Duodenal mucosa (tissue), 2 donors: ENCODE results near the gene BGLAP.
A peak's percentile ranks its signal among the peaks of the same experiment; 100 is the strongest.

Experiments used
- H3K27ac ChIP-seq: one replicate; pipeline ENCODE4 v1.7.0; 2013; ENCODE audit warnings: low read depth, low read length
- H3K27me3 ChIP-seq, 2 donors: one replicate each; pipeline ENCODE4 v1.7.0; 2013; ENCODE audit warnings: low read length in 2 of 2, control low read depth in 1 of 2; ENCODE audit not compliant: insufficient read depth in 2 of 2, control insufficient read depth in 1 of 2
- H3K36me3 ChIP-seq, 2 donors: one replicate each; pipeline ENCODE4 v1.7.0; 2013; ENCODE audit warnings: low read length in 2 of 2, control low read depth in 1 of 2; ENCODE audit not compliant: insufficient read depth in 2 of 2, control insufficient read depth in 1 of 2
- H3K4me1 ChIP-seq, 2 donors: one replicate each; pipeline ENCODE4 v1.7.0; 2013; ENCODE audit warnings: low read length in 2 of 2, control low read depth in 1 of 2; ENCODE audit not compliant: insufficient read depth in 2 of 2, control insufficient read depth in 1 of 2
- H3K4me3 ChIP-seq, 2 donors: one replicate each; pipeline ENCODE4 v1.7.0; 2013; ENCODE audit warnings: low read length in 2 of 2, low read depth in 1 of 2
- H3K9ac ChIP-seq, 2 donors: one replicate each; pipeline ENCODE4 v1.7.0; 2013; ENCODE audit warnings: low read length in 2 of 2, low read depth in 1 of 2
- H3K9me3 ChIP-seq, 2 donors: one replicate each; pipeline ENCODE4 v1.7.0; 2013; ENCODE audit warnings: low read length in 2 of 2, control low read depth in 1 of 2; ENCODE audit not compliant: control insufficient read depth in 1 of 2

The BGLAP gene

DNA sequence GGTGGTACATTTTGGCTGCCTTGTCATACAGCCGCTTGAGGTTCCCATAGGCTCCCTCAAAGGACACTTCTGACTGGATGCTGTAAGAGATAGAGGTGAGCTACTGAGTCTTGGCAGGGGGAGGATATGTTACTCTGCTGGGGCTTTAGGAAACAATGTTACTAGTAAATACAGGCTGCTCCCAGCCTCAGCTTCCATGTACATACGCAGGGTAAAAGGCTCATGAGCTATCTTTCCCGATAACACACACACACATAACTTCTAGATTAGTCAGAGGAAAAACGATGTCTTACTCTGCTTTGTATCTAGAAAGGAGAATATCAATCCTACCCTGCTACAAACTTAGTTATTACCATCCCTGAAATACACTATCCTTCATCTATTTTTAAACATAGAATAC, 26.4 kb downstream of the BGLAP start:
- Histone ChIP-seq H3K27me3 (no peaks in the 10 kb centered on the region), H3K4me1 (no peaks in the 10 kb centered on the region), H3K27ac (no peak overlapping the region), H3K36me3 (peaks cover 52 to 81% of the 10 kb centered on the region in 2 donors), H3K9ac (no peak overlapping the region), H3K4me3 (no peak overlapping the region), H3K9me3 (no peaks in the 10 kb centered on the region)

DNA sequence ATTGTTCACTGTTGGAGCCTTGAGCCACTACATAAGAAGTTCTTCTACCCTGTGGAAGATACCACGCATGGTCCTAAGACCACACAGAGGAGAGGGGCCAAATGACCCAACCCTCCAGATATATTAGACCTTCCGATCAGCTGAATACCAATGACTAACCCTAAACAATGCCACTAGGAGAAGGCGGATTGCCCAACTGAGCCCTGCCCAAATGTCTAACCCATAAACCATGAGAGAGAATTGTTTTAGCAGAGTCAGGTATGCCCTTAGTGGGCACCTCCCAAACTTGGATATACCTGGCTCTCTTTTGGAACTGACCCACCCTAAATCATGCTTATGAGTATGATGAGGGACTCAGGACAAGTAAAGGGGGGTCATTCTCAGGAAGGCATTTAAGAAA, 28.3 kb downstream of the BGLAP start:
- H3K36me3 ChIP-seq = peaks cover 64 to 87% of the 10 kb centered on the region in 2 donors
- H3K9ac ChIP-seq = no peak overlapping the region
- H3K4me1 ChIP-seq = no peaks in the 10 kb centered on the region
- H3K27ac ChIP-seq = no peak overlapping the region
- no peak overlapping the region for H3K4me3 ChIP-seq
- no peaks in the 10 kb centered on the region for H3K9me3 ChIP-seq
- H3K27me3 ChIP-seq = no peaks in the 10 kb centered on the region

DNA sequence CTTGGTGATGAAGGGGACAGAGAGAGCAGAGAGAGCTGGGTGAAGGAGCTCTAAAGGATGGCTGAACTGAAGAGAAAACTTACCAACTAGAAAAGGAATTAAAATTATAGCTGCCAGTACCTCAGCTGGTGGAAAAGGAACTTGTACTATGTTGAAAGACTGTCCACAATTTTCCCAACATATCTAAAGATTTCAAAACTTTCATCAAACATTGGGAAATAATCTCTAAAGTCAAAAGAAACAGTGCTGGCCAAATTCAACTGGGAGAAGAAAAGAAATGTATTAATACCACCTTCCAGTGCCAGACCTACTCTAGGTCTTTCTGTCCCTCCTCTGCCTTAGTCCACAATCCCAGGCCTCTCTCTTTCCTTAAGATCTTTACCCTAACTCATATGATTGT, 34.5 kb downstream of the BGLAP start:
- no peaks in the 10 kb centered on the region for H3K27me3 ChIP-seq
- no peak overlapping the region for H3K9ac ChIP-seq
- H3K9me3 ChIP-seq = no peaks in the 10 kb centered on the region
- H3K4me3 ChIP-seq = no peak overlapping the region
- H3K4me1 ChIP-seq = peaks cover 7 to 8% of the 10 kb centered on the region in 2 donors
- peaks cover 60 to 77% of the 10 kb centered on the region in 2 donors for H3K36me3 ChIP-seq
- H3K27ac ChIP-seq = no peak overlapping the region

DNA sequence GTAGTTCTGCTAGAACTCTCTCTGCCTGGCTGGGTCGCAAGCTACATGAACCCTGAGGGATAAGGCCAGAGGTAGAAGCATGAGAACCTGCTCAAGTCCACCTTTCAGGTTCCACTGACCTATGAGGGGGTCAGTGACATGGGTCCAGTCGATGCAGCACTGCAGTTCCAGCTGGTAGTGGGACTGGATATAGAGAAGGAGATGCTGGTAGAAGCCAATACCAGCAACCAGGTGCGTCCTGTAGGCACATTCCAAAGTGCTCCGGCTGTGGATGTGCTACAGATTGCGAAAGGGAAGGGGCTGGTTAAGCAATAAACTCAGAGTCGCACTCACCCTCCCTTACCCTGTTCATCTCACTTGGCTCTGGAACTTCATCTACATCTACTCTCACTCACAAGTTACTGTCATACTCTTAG, 35.0 kb downstream of the BGLAP start:
- peaks cover 57 to 73% of the 10 kb centered on the region in 2 donors for H3K36me3 ChIP-seq
- H3K9ac ChIP-seq = no peak overlapping the region
- peaks cover 10 to 13% of the 10 kb centered on the region in 2 donors for H3K4me1 ChIP-seq
- no peak overlapping the region for H3K4me3 ChIP-seq
- H3K9me3 ChIP-seq = no peaks in the 10 kb centered on the region
- H3K27me3 ChIP-seq = no peaks in the 10 kb centered on the region
- H3K27ac ChIP-seq = no peak overlapping the region

DNA sequence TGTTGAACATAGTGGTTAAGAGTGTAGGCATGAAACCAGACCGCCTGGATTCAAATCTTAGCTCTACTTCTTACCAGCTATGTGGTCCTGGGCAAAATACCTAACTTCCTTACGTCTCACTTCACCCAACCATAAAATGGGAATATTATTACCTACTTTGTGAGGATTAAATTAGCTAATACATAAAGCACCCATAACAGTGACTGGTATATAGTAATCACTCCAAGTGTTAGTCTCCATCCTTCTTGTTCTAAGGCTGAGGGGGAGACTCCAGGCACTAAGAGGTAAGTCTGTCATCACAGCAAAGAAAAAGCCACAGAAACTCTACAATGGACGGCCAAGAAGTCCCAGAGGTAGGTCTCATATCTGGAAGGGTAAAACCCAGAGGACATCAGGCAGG, 37.9 kb downstream of the BGLAP start:
- no peak overlapping the region for H3K4me3 ChIP-seq
- no peaks in the 10 kb centered on the region for H3K27me3 ChIP-seq
- H3K4me1 ChIP-seq = peaks cover 22 to 32% of the 10 kb centered on the region in 2 donors
- H3K9me3 ChIP-seq = no peaks in the 10 kb centered on the region
- H3K36me3 ChIP-seq = peaks cover 33 to 44% of the 10 kb centered on the region in 2 donors
- no peak overlapping the region for H3K27ac ChIP-seq
- H3K9ac ChIP-seq = no peak overlapping the region

DNA sequence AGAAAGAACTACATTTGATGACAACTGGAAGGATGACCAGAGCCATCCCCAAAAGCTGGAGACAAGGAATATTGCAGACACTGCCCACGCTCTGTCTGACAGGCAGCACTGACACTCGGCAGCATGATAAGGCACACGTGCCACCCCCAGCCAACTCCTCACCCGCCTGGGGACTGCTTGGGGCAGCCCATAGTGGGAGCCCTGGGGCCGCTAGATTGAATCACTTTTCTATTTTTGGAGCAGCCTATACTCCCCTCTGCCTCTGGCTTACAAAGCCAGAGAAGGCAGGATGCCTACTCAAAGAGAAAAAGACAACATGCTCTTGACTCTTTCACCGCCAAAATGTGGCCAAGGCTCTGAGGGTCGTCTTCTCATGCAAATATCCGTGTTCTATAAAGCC, 39.3 kb downstream of the BGLAP start:
- Histone ChIP-seq H3K9me3 (no peaks in the 10 kb centered on the region), H3K4me3 (peak overlapping the region; percentile 94), H3K36me3 (peaks cover 25 to 35% of the 10 kb centered on the region in 2 donors), H3K9ac (peak overlapping the region; percentile 81 to 88), H3K4me1 (peaks cover 22 to 32% of the 10 kb centered on the region in 2 donors), H3K27ac (no peak overlapping the region), H3K27me3 (no peaks in the 10 kb centered on the region)

DNA sequence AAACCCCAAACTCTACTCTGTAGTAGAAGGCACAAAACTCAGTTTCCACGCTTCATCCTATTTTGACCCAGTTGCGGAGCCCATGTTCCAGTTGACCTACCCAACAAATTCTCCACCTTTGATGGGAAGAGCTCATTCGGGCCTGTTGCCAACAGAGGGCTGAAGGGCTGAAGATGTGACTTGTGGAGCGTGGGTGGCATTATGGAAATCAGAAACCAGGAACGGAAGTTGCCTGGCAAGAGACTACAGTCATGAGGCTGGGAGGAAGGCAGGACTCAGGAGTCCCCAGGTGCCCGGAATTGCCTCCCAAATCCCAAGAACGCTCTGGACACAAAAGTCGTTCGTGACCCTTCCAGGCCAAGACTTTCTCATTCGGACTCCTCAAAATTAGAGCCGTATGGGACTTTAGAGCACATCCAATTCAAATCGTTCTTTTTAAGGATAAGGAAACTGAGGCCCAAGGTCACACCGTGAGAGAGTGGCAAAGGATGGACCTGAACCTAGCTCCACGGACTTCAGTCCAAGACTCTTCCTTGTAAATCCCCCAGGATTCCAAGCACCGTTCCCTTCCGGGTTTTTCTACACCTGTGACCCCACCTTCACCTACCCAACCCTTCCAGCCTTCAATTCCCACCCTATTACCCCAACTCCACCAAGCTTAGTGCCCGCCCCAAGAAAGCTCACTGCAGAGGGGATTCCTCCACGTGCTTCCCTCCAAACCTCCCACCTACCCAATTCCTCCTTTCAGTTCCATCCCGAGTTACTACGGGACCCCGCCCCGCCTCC, 39.9 kb downstream of the BGLAP start:
- Histone ChIP-seq H3K4me1 (peaks cover 22 to 32% of the 10 kb centered on the region in 2 donors), H3K36me3 (peaks cover 19 to 29% of the 10 kb centered on the region in 2 donors), H3K27me3 (no peaks in the 10 kb centered on the region), H3K9me3 (no peaks in the 10 kb centered on the region), H3K4me3 (peak overlapping the region; percentile 94), H3K27ac (peak overlapping the region; percentile 84), H3K9ac (peak overlapping the region; percentile 81 to 88)

DNA sequence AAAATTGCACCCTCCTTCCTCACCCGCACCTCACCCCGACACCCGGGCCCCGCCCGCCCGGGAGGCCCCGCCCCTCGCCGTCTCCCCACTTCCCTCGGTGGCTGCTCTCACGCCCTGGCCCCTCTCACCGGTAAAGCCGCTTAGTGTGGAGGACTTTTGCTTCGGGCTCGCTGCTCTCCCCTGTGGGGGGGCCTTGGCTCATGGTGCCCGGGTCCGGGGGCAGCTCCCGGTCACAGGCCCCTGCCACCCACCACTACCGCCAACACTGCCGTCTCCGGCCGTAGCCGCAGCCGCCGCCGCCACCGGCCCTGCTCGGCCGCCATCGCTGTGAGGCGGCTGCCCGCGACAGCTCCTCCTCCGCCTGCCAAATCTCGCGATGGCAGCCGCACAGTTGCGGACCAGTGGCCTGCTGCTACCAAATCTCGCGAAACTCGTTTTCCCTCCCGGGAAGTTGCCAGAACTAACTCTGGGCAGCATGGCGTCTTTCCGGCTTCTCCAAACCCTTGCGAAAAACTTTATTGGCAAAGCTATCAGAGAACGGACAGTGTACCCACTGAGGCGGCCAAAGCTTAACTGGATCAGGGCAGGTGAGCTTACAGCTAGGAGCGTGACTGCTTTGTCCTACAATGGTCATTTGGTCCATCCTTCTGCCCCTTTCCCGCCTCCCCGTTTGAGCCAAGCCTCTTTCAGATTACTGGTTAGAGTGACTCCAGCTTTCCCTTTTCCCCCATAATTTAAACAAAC, 40.7 kb downstream of the BGLAP start, which contains the start of gene SMG5:
Gene SMG5, minus strand, starts transcription at position 347 of the 744 bp plus-strand sequence. Its CDS starts 145 bp downstream, at position 202.
- Histone ChIP-seq H3K4me3 (peak within 1 kb of the TSS; percentile 94), H3K27me3 (no peaks in the 10 kb centered on the region), H3K4me1 (peaks cover 22 to 32% of the 10 kb centered on the region in 2 donors), H3K36me3 (peaks cover 15 to 22% of the 10 kb centered on the region in 2 donors), H3K9ac (peak within 1 kb of the TSS; percentile 81 to 88), H3K27ac (peak within 1 kb of the TSS; percentile 84), H3K9me3 (no peaks in the 10 kb centered on the region)

DNA sequence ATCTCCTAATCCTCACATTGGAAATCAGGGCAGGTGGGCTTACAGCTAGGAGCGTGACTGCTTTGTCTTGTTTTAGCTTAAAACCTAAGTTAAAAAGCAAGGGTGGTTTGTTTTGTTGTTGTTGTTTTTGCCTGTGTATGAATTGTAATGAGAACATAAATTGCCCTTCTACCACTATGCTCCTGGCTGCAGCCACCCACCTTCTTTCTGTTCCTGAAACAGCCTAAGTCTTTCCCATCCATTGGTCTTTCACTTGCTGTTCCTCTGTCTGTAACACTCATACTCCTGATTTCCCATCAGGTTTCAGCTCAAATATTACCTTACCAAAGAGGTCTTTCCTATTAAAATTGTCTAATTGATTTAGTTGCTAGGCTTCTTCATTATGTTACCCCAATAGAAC, 41.5 kb downstream of the BGLAP start:
- H3K27me3 ChIP-seq = no peaks in the 10 kb centered on the region
- H3K4me3 ChIP-seq = peak overlapping the region; percentile 94
- H3K9ac ChIP-seq = peak overlapping the region; percentile 81 to 88
- H3K27ac ChIP-seq = peak overlapping the region; percentile 26
- peaks cover 6 to 14% of the 10 kb centered on the region in 2 donors for H3K36me3 ChIP-seq
- no peaks in the 10 kb centered on the region for H3K9me3 ChIP-seq
- H3K4me1 ChIP-seq = peaks cover 22 to 32% of the 10 kb centered on the region in 2 donors

DNA sequence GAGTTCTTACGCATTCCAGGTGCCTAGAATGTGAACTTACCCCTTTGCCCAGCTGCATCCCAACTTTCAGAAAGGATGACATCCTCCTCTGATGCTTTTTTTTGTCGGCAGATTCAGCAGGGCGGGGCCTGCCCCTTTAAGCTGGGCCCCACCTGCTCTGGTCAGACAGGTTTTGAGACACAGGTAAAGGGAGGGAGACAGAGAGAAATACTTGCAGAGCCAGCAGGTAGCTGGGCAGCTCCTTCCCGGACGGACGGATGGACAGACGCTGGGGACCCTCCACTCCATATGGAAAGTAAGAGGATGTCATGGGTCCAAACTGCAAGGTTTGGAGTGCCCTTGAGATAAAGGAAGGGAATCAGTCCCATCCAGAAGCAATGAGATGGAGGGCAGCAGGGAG, 42.1 kb downstream of the BGLAP start, which contains the start of gene TMEM79:
Gene TMEM79, plus strand, starts transcription at position 214 of the 400 bp plus-strand sequence. CDS start 902 bp downstream, outside the sequence.
- no peaks in the 10 kb centered on the region for H3K27me3 ChIP-seq
- H3K36me3 ChIP-seq = peaks cover under 1 to 9% of the 10 kb centered on the region in 2 donors
- H3K4me3 ChIP-seq = peak within 1 kb of the TSS; percentile 94
- no peaks in the 10 kb centered on the region for H3K9me3 ChIP-seq
- H3K4me1 ChIP-seq = peaks cover 22 to 32% of the 10 kb centered on the region in 2 donors
- H3K27ac ChIP-seq = peak within 1 kb of the TSS; percentile 26
- peak within 1 kb of the TSS; percentile 81 to 88 for H3K9ac ChIP-seq
